Loucy (cell line): Measurements from ENCODE around the gene PLPP1.

Experiments used
- EZH2phosphoT487 ChIP-seq: fragments of 200-600 bp; IDR thresholded peaks from 2 replicates; pipeline ENCODE4 v1.6.1; 2018; ENCODE audit warnings: antibody characterized with exemption, mild to moderate bottlenecking, moderate library complexity, borderline replicate concordance
- TF ChIP-seq, protein P1 (sequence below): fragments of 200-600 bp; sonication (generic); conservative IDR thresholded peaks from 2 replicates; pipeline ENCODE4 v1.5.1; 2014; ENCODE audit warnings: mild to moderate bottlenecking, antibody characterized with exemption, low read length

DNA sequence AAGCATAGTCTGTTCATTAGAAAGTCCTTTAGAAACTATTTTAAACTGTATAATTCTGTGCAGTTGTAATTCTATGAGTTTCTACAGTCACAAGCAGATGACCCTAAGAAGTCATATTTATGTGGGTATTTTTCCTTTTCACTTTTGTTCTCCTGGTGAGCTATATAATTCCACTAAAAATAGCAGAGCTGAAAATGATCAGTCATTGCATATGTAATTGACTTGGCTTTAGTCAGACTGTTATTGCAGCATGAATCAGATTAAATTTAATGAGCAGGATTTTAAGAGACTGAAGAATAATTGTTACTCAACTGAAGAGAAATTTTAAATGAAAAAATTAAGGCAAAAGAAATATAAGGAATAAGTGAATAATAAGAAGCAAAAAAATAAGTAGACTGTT, 118.5 kb downstream of the PLPP1 start:
- TF ChIP-seq, protein P1, sequence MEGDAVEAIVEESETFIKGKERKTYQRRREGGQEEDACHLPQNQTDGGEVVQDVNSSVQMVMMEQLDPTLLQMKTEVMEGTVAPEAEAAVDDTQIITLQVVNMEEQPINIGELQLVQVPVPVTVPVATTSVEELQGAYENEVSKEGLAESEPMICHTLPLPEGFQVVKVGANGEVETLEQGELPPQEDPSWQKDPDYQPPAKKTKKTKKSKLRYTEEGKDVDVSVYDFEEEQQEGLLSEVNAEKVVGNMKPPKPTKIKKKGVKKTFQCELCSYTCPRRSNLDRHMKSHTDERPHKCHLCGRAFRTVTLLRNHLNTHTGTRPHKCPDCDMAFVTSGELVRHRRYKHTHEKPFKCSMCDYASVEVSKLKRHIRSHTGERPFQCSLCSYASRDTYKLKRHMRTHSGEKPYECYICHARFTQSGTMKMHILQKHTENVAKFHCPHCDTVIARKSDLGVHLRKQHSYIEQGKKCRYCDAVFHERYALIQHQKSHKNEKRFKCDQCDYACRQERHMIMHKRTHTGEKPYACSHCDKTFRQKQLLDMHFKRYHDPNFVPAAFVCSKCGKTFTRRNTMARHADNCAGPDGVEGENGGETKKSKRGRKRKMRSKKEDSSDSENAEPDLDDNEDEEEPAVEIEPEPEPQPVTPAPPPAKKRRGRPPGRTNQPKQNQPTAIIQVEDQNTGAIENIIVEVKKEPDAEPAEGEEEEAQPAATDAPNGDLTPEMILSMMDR, result no peak
- no peak for TF ChIP-seq EZH2phosphoT487
